ENCODE measurements around the gene SLC45A3.

Gene SLC45A3

GRCh38 chr1:205632669-205633169 lies 47.6 kb downstream of the SLC45A3 start:
- no peak for DNase-seq

GRCh38 chr1:205631768-205632668 lies 48.3 kb downstream of the SLC45A3 start, which contains the start of gene ELK4:
ELK4 (minus strand) TSS chr1:205632011; CDS start chr1:205623882, 8,129 bp downstream.
- DNase-seq, result peak; percentile 99

GRCh38 chr1:205631010-205631767 lies 49.1 kb downstream of the SLC45A3 start:
- peak; percentile 70 for DNase-seq

GRCh38 chr1:205630651-205631009 lies 49.7 kb downstream of the SLC45A3 start:
- DNase-seq, result no peak

- DNase-seq, result no peak
These were observed 50.1 kb downstream of the SLC45A3 start for GRCh38 chr1:205630241-205630640.

GRCh38 chr1:205629751-205630150 lies 50.6 kb downstream of the SLC45A3 start:
- DNase-seq, result no peak

- DNase-seq, result no peak
These were observed 52.4 kb downstream of the SLC45A3 start for GRCh38 chr1:205627956-205628355.

GRCh38 chr1:205626216-205626615 lies 54.1 kb downstream of the SLC45A3 start:
- DNase-seq, result peak; percentile 67

GRCh38 chr1:205623646-205624045 lies 56.7 kb downstream of the SLC45A3 start:
- no peak for DNase-seq

- DNase-seq, result no peak
These were observed 60.0 kb downstream of the SLC45A3 start for GRCh38 chr1:205620269-205620668.

- no peak for DNase-seq
These were observed 60.9 kb downstream of the SLC45A3 start for GRCh38 chr1:205619376-205619775.

- peak; percentile 15 for DNase-seq
These were observed 63.6 kb downstream of the SLC45A3 start for GRCh38 chr1:205616563-205617293.

GRCh38 chr1:205615789-205616188 lies 64.5 kb downstream of the SLC45A3 start:
- no peak for DNase-seq

- DNase-seq, result no peak
These were observed 66.4 kb downstream of the SLC45A3 start for GRCh38 chr1:205613854-205614412.

- DNase-seq, result no peak
These were observed 67.8 kb downstream of the SLC45A3 start for GRCh38 chr1:205612556-205612955.

GRCh38 chr1:205612104-205612503 lies 68.2 kb downstream of the SLC45A3 start:
- DNase-seq, result no peak

- DNase-seq, result peak; percentile 58
These were observed 69.3 kb downstream of the SLC45A3 start for GRCh38 chr1:205610901-205611466.

GRCh38 chr1:205610036-205610435 lies 70.3 kb downstream of the SLC45A3 start:
- DNase-seq, result peak; percentile 24
